ENCODE results near the gene BPTF.

The BPTF gene

GRCh38 chr17:67993153-67993997 lies 168.1 kb downstream of the BPTF start (continued):
- TF ChIP-seq KLF17 (tag by site-specific recombination; IDR thresholded peaks at IDR 0.05) (no peak), SCRT2 (tag by site-specific recombination; IDR thresholded peaks at IDR 0.05) (no peak), GLI2 (tag by site-specific recombination; IDR thresholded peaks at IDR 0.05; ENCODE audit: borderline replicate concordance, low read depth) (no peak), ZNF302 (tag by site-specific recombination; IDR thresholded peaks at IDR 0.05; ENCODE audit: low read depth) (no peak), ZNF692 (tag by site-specific recombination; IDR thresholded peaks at IDR 0.05) (no peak), ZEB2 (tag by site-specific recombination; IDR thresholded peaks at IDR 0.05) (peak; percentile 41; the same call in 1 of the 2 replicates), ZNF561 (tag by site-specific recombination; IDR thresholded peaks at IDR 0.05; ENCODE audit: borderline replicate concordance) (peak; percentile 64; the same call in 1 of the 2 replicates), SP7 (tag by site-specific recombination; IDR thresholded peaks at IDR 0.05) (no peak), ZBTB17 (tag by site-specific recombination; IDR thresholded peaks at IDR 0.05) (peak; percentile 31; the same call in 1 of the 2 replicates), ZNF223 (tag by site-specific recombination; IDR thresholded peaks at IDR 0.05) (no peak), MZF1 (tag by site-specific recombination; IDR thresholded peaks at IDR 0.05; ENCODE audit: borderline replicate concordance) (no peak), PRDM2 (tag by site-specific recombination; IDR thresholded peaks at IDR 0.05; ENCODE audit: borderline replicate concordance) (no peak), KLF8 (tag by site-specific recombination; IDR thresholded peaks at IDR 0.05) (0 out of 2 replicates have a peak, but pooled peaks have one; percentile 25), ZNF560 (tag by site-specific recombination; IDR thresholded peaks at IDR 0.05; ENCODE audit: borderline replicate concordance) (no peak), ZNF175 (tag by site-specific recombination; IDR thresholded peaks at IDR 0.05) (no peak), ZSCAN16 (tag by site-specific recombination; IDR thresholded peaks at IDR 0.05) (0 out of 2 replicates have a peak, but pooled peaks have one; percentile 11), ZNF10 (tag by site-specific recombination; IDR thresholded peaks at IDR 0.05) (no peak), ZBTB20 (tag by site-specific recombination; IDR thresholded peaks at IDR 0.05) (peak; percentile 52; the same call in 1 of the 2 replicates), ZSCAN23 (tag by site-specific recombination; IDR thresholded peaks at IDR 0.05) (no peak), BCL11B (tag by site-specific recombination; IDR thresholded peaks at IDR 0.05; ENCODE audit: low read depth) (no peak), ZNF621 (tag by site-specific recombination; IDR thresholded peaks at IDR 0.05) (no peak), ZNF449 (tag by site-specific recombination; IDR thresholded peaks at IDR 0.05) (peak; percentile 29; the same call in 1 of the 2 replicates), ZFP3 (tag by site-specific recombination; IDR thresholded peaks at IDR 0.05; ENCODE audit: low read depth) (no peak), ZBTB11 (tag by site-specific recombination; conservative IDR thresholded peaks at IDR 0.05; ENCODE audit: low read depth) (peak; percentile 11; the same call in 1 of the 2 replicates), ZNF580 (tag by site-specific recombination; IDR thresholded peaks at IDR 0.05) (no peak)
